Neuron (in vitro differentiated cells): ENCODE data around the gene NEDD1.

ENCODE experiments used
- H2AFZ ChIP-seq: one replicate; pipeline ENCODE4 v1.6.1; 2013; ENCODE audit warnings: low read depth, mild to moderate bottlenecking, inconsistent platforms, low read length, moderate library complexity
- H3K27me3 ChIP-seq: one replicate; pipeline ENCODE4 v1.6.1; 2013; ENCODE audit warnings: low read length; ENCODE audit not compliant: insufficient read depth
- H3K36me3 ChIP-seq: one replicate; pipeline ENCODE4 v1.6.1; 2013; ENCODE audit warnings: low read length; ENCODE audit not compliant: insufficient read depth
- H3K4me1 ChIP-seq: one replicate; pipeline ENCODE4 v1.6.1; 2013; ENCODE audit warnings: low read length; ENCODE audit not compliant: insufficient read depth
- H3K4me3 ChIP-seq: 2 replicates; pipeline ENCODE4 v1.5.1; 2013; ENCODE audit warnings: mild to moderate bottlenecking, low read length, moderate library complexity
- H3K9me3 ChIP-seq: one replicate; pipeline ENCODE4 v1.6.1; 2013; ENCODE audit warnings: low read length

Gene NEDD1

GRCh38 chr12:96908423-96908675 lies 1.3 kb downstream of the NEDD1 start:
- peak overlapping the region; percentile 98 for H3K4me3 ChIP-seq
- peaks cover 29% of the 10 kb centered on the region for H3K4me1 ChIP-seq
- no peak overlapping the region for H2AFZ ChIP-seq
- peaks cover 3% of the 10 kb centered on the region for H3K36me3 ChIP-seq
- H3K9me3 ChIP-seq, result no peaks in the 10 kb centered on the region
- no peaks in the 10 kb centered on the region for H3K27me3 ChIP-seq

- Histone ChIP-seq H3K36me3 (peaks cover 6% of the 10 kb centered on the region), H3K9me3 (peaks cover 4% of the 10 kb centered on the region), H3K4me1 (peaks cover 26% of the 10 kb centered on the region), H3K4me3 (no peak overlapping the region), H3K27me3 (no peaks in the 10 kb centered on the region), H2AFZ (no peak overlapping the region)
Measured at GRCh38 chr12:96912261-96912660, 5.2 kb downstream of the NEDD1 start.

- H3K9me3 ChIP-seq, result peaks cover 4% of the 10 kb centered on the region
- no peak overlapping the region for H2AFZ ChIP-seq
- H3K36me3 ChIP-seq, result peaks cover 6% of the 10 kb centered on the region
- H3K4me1 ChIP-seq, result peaks cover 21% of the 10 kb centered on the region
- H3K27me3 ChIP-seq, result no peaks in the 10 kb centered on the region
- H3K4me3 ChIP-seq, result no peak overlapping the region
Measured at GRCh38 chr12:96912943-96913342, 5.9 kb downstream of the NEDD1 start.

- no peak overlapping the region for H3K4me3 ChIP-seq
- H3K36me3 ChIP-seq, result peaks cover 29% of the 10 kb centered on the region
- no peaks in the 10 kb centered on the region for H3K4me1 ChIP-seq
- H3K27me3 ChIP-seq, result no peaks in the 10 kb centered on the region
- no peak overlapping the region for H2AFZ ChIP-seq
- H3K9me3 ChIP-seq, result peaks cover 9% of the 10 kb centered on the region
Measured at GRCh38 chr12:96919510-96920210, 12.6 kb downstream of the NEDD1 start.

DNA sequence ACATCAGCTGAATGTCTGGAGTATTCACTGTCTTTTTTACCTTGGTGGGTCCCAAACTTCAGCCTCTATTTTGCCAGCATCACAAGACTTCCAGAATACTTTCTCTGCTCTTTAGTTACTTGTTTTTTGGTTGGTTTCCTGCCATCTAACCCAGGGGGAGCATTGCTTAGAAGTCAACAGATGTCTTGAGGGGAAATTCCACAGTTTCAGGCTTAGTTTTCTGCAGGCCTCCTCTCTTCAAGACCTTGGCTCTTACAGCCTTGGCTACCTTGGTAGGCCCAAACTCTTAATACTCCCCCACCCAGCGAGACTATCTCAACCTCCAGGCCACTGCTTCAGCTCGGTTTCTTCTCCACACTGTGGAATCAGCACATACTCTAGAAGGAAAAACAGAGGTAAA lies 41.7 kb downstream of the NEDD1 start:
- Histone ChIP-seq H3K4me1 (no peaks in the 10 kb centered on the region), H2AFZ (no peak overlapping the region), H3K4me3 (no peak overlapping the region), H3K9me3 (no peaks in the 10 kb centered on the region), H3K36me3 (peaks cover 62% of the 10 kb centered on the region), H3K27me3 (no peaks in the 10 kb centered on the region)

- Histone ChIP-seq H3K27me3 (no peaks in the 10 kb centered on the region), H3K9me3 (no peaks in the 10 kb centered on the region), H3K36me3 (no peaks in the 10 kb centered on the region), H3K4me3 (no peak overlapping the region), H3K4me1 (peaks cover 22% of the 10 kb centered on the region), H2AFZ (no peak overlapping the region)
Measured at GRCh38 chr12:96979532-96979931, 72.5 kb downstream of the NEDD1 start.

- Histone ChIP-seq H3K9me3 (no peaks in the 10 kb centered on the region), H3K27me3 (no peaks in the 10 kb centered on the region), H2AFZ (peak overlapping the region; percentile 20), H3K4me3 (no peak overlapping the region), H3K4me1 (peaks cover 22% of the 10 kb centered on the region), H3K36me3 (no peaks in the 10 kb centered on the region)
Measured at GRCh38 chr12:96980991-96981414, 73.9 kb downstream of the NEDD1 start.

- no peaks in the 10 kb centered on the region for H3K27me3 ChIP-seq
- H3K9me3 ChIP-seq, result no peaks in the 10 kb centered on the region
- no peaks in the 10 kb centered on the region for H3K36me3 ChIP-seq
- no peak overlapping the region for H3K4me3 ChIP-seq
- peaks cover 26% of the 10 kb centered on the region for H3K4me1 ChIP-seq
- H2AFZ ChIP-seq, result no peak overlapping the region
Measured at GRCh38 chr12:96981911-96982310, 74.9 kb downstream of the NEDD1 start.

DNA sequence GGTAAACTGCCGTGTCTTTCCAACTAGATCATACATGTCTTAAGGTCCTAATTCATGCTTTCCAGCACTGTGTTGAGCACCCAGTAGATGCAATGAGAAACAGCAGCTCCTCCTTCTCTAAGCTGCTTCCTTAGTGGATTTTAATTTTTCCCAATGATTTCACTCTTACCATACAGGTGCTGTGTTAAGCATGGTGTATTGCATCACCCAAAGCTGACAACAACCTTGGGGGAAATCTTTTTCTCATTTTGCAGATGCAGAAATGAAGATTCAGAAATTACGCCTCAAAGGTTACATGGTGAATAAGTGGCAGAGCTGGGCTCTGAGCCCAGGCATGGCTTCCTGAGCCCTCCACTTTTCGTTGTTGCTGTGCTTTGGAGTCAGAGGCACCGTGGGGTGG lies 75.6 kb downstream of the NEDD1 start:
- no peak overlapping the region for H2AFZ ChIP-seq
- no peak overlapping the region for H3K4me3 ChIP-seq
- H3K27me3 ChIP-seq, result no peaks in the 10 kb centered on the region
- no peaks in the 10 kb centered on the region for H3K36me3 ChIP-seq
- no peaks in the 10 kb centered on the region for H3K9me3 ChIP-seq
- peaks cover 31% of the 10 kb centered on the region for H3K4me1 ChIP-seq

DNA sequence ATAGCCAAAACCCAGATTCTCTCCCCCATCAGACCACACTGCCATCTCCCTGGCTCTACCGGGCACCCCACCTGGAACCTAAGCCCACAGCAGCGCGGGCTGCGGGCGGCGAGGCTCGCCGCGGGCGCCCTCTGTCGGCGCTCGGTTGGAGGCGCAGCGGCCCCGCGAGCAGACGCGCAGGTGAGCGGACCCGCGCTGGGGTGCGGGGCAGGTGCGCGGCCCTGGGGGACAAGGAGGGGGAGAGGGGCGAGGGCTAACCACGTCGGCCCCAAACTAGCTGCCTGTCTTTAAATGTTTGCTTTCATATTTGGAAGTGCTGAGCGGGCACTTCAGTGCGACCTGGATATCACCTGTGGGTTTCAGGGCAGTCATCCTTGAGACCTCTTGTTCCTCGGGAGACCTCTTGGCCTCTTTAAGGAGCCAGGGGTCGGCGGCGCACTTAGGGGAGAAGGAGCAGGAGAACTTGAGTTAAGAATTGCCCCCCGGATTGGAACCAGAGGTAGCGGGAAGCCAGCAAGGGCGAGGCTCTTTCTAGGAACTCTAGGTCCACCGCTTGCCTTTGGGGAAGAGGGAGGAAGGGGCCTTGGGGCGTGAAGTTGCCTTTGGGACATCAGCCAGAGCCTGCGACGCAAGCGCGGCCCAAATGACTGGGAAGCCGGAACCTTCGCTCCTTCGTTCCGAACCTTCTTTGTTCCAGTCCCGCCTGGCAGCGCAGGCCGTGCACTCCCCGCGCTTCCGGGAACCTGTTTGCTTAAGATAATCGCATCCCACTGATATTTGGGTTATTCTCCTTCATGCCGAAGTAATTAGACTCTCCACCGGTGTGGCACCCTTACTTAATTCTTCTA lies 78.7 kb downstream of the NEDD1 start:
- H3K9me3 ChIP-seq, result no peaks in the 10 kb centered on the region
- H2AFZ ChIP-seq, result no peak overlapping the region
- peaks cover 34% of the 10 kb centered on the region for H3K4me1 ChIP-seq
- no peaks in the 10 kb centered on the region for H3K27me3 ChIP-seq
- H3K4me3 ChIP-seq, result no peak overlapping the region
- no peaks in the 10 kb centered on the region for H3K36me3 ChIP-seq

DNA sequence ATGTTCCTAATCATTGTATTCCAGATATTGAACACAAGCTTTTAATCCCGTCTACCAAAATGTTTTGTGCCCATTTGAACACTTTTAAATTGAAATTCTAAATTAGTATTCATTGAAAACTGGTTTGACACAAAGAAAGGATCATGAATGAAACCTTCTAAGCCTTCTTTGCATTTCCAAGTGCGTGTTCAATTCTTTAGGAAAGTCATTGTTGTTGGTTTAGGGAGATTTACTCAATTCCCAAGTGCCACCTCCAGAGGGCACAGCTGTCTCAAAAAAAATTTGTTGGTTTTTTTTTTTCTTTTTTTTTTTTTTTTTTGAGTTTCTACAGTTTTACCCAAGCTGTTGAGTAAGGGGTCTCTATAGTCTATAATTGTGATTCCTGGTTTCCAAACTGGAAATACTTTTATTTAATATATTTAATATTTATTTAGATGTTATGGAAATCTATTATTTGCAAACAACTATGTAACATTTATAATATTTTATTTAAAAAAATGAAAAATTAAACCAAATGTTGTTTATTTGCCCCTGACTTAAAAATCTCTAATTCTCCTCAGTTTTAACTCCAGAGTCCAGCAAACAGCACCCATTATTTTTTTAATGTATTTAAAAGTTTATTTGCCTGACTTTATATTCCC lies 79.9 kb downstream of the NEDD1 start:
- no peaks in the 10 kb centered on the region for H3K36me3 ChIP-seq
- H2AFZ ChIP-seq, result no peak overlapping the region
- no peaks in the 10 kb centered on the region for H3K9me3 ChIP-seq
- H3K27me3 ChIP-seq, result no peaks in the 10 kb centered on the region
- H3K4me3 ChIP-seq, result no peak overlapping the region
- H3K4me1 ChIP-seq, result peaks cover 34% of the 10 kb centered on the region

DNA sequence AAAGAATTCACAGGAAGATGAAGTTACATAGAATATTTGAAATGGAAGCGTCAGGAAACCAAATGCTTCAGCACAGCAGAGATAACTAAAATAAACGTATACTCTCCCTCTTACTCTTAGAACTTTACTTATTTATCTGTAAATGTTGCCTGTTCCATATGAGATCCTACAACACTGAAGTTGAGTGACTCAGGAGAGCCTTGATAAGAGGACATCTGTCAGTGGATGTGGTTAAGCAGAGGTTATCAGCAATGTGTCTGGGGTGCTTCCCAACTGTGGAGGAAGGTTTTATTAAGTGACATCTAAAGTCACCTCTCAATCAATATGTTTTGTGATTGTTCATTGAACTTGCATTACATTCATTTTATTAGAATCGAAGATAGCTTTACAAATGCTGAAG lies 81.9 kb downstream of the NEDD1 start:
- Histone ChIP-seq H3K9me3 (no peaks in the 10 kb centered on the region), H3K36me3 (no peaks in the 10 kb centered on the region), H3K27me3 (no peaks in the 10 kb centered on the region), H3K4me3 (no peak overlapping the region), H3K4me1 (peaks cover 35% of the 10 kb centered on the region), H2AFZ (no peak overlapping the region)

DNA sequence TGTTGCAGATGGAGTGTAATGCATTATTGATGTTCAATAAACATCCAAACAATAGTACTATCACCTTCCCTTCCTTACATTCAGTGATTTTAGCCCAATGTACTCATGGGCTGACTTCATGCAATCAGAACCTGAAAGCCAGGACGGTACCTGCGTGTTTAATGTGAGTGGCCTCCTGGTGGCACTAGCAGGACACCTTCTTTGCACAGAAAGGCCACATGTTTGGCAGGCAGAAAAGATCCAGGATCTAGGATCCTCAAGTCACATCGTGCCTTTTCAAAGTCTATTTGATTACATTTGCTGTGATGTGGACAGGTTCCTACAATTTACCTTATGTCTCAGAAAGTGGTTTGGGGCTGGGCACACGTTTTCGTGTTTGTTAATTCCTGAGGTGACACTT lies 82.9 kb downstream of the NEDD1 start:
- no peak overlapping the region for H2AFZ ChIP-seq
- H3K27me3 ChIP-seq, result no peaks in the 10 kb centered on the region
- H3K4me1 ChIP-seq, result peaks cover 41% of the 10 kb centered on the region
- H3K4me3 ChIP-seq, result no peak overlapping the region
- no peaks in the 10 kb centered on the region for H3K36me3 ChIP-seq
- H3K9me3 ChIP-seq, result no peaks in the 10 kb centered on the region
